Transverse colon (tissue), 4 donors: ENCODE data around the gene TUFM. TPM values are rescaled to one million over a fixed set of nuclear protein-coding genes. Genes with fewer than 3 reads are reported as not detected.

Source experiments
- DNase-seq: peaks from one replicate; pipeline ENCODE4 v3.0.0-alpha.2; 2019
- H3K27ac ChIP-seq, 4 donors: fragments of 200-600 bp; sonication (generic); 2 replicates each; pipeline ENCODE4 v1.5.1; 2016 to 2018; ENCODE audit warnings: inconsistent platforms in 4 of 4
- H3K27me3 ChIP-seq: fragments of 200-600 bp; sonication (generic); 2 replicates; pipeline ENCODE4 v1.5.1; 2017; ENCODE audit warnings: inconsistent platforms
- H3K36me3 ChIP-seq, 4 donors: fragments of 200-600 bp; sonication (generic); 2 replicates each; pipeline ENCODE4 v1.5.1; 2017 to 2019; ENCODE audit warnings: inconsistent platforms in 4 of 4
- H3K4me1 ChIP-seq, 4 donors: fragments of 200-600 bp; sonication (generic); 2 replicates each; pipeline ENCODE4 v1.5.1; 2017 to 2020; ENCODE audit warnings: inconsistent platforms in 4 of 4
- H3K4me3 ChIP-seq, 4 donors: fragments of 200-600 bp; sonication (generic); 1 replicate in 1 of 4; 2 replicates in 3 of 4; pipeline versions ENCODE4 v1.5.1 to v1.6.1; 2017 to 2019; ENCODE audit warnings: inconsistent platforms in 4 of 4
- H3K9me3 ChIP-seq, 2 donors: fragments of 200-600 bp; sonication (generic); 2 replicates each; pipeline ENCODE4 v1.5.1; 2017 to 2019; ENCODE audit warnings: inconsistent platforms in 2 of 2
- CTCF ChIP-seq, 5 experiments: fragments of 200-600 bp in 3 of 5; fragments of 450-650 bp in 2 of 5; sonication (generic) in 3 of 5; IDR thresholded peaks; 1 replicate in 2 of 5; 2 replicates in 3 of 5; pipeline ENCODE4 v1.5.1; 2016 to 2017; ENCODE audit warnings: antibody characterized with exemption in 5 of 5, inconsistent platforms in 3 of 5, mild to moderate bottlenecking in 2 of 5, moderate library complexity in 1 of 5
- EP300 ChIP-seq: sonication (generic); formaldehyde crosslinking; IDR thresholded peaks from one replicate; pipeline ENCODE4 v1.6.1; 2017; ENCODE audit warnings: antibody characterized with exemption, low read depth
- POLR2A ChIP-seq: fragments of 450-650 bp; IDR thresholded peaks from one replicate; pipeline ENCODE4 v1.6.1; 2016; ENCODE audit warnings: antibody characterized with exemption, mild to moderate bottlenecking, moderate library complexity
- POLR2AphosphoS5 ChIP-seq, 3 donors: sonication (generic); formaldehyde crosslinking; IDR thresholded peaks; one replicate each; pipeline ENCODE4 v1.6.1; 2016; ENCODE audit warnings: antibody characterized with exemption in 3 of 3
- WGBS, 2 donors: methylation state at CpG; one replicate each; pipeline ENCODE4 v1.1.5; 2018; ENCODE audit warnings: low coverage in 1 of 2; 5-methylcytosine and 5-hydroxymethylcytosine counted together
- in situ Hi-C, 4 donors: fragments of 200-750 bp; cut with MboI; loops; one replicate each; pipeline versions ENCODE4 v1.15.0 to v1.15.1; 2017; ENCODE audit warnings: low sequenced_read_pairs in 3 of 4, low pct_ligation_motif_present in 1 of 4, low pct_unique_long_range_greater_than_20kb in 1 of 4
- intact Hi-C: fragments of 100-400 bp; cut with DNase I; formaldehyde crosslinking; loops from one replicate; pipeline ENCODE4 v1.15.1; 2023; ENCODE audit warnings: low total_unique reads
- total RNA-seq, 4 donors: library from RNA; depleted of rRNA; stranded (reverse); fragments of >200 nt; gene quantifications; one replicate each; pipeline ENCODE4 v1.1.0, GENCODE V29; 2016

The TUFM gene
- total RNA-seq, 4 donors from 2014 or later: 126 to 190 (median 143) TPM

GRCh38 chr16:28859326-28859725, 13.2 kb upstream of the TUFM start:
- no peaks in the 10 kb centered on the region for H3K36me3 ChIP-seq
- no peak for DNase-seq
- no peak overlapping the region for H3K4me3 ChIP-seq
- 83 to 84% methylated on average over 4 of the region's 4 CpGs for WGBS, 2 donors
- TF ChIP-seq POLR2A (no peak), CTCF (IDR thresholded peaks at IDR 0.05) (no peak), POLR2AphosphoS5 (IDR thresholded peaks at IDR 0.05) (no peak), EP300 (no peak)
- in situ Hi-C loops (no loop called here), intact Hi-C loops (no loop called here)
- no peak overlapping the region for H3K27ac ChIP-seq
- H3K27me3 ChIP-seq: no peaks in the 10 kb centered on the region
- H3K9me3 ChIP-seq: no peaks in the 10 kb centered on the region
- peaks cover 0 to 8% (median 5%) of the 10 kb centered on the region in 4 donors for H3K4me1 ChIP-seq

GRCh38 chr16:28858421-28858820, 12.3 kb upstream of the TUFM start:
- in situ Hi-C loops (no loop called here), intact Hi-C loops (no loop called here)
- H3K9me3 ChIP-seq: no peaks in the 10 kb centered on the region
- H3K4me1 ChIP-seq: peaks cover 0 to 7% (median 5%) of the 10 kb centered on the region in 4 donors
- H3K36me3 ChIP-seq: no peaks in the 10 kb centered on the region
- DNase-seq: no peak
- no peaks in the 10 kb centered on the region for H3K27me3 ChIP-seq
- H3K27ac ChIP-seq: no peak overlapping the region
- no peak for TF ChIP-seq POLR2A
- no peak for TF ChIP-seq POLR2AphosphoS5 (IDR thresholded peaks at IDR 0.05)
- TF ChIP-seq EP300: no peak
- no peak overlapping the region for H3K4me3 ChIP-seq
- WGBS, 2 donors: 90 to 92% methylated on average over 8 of the region's 8 CpGs

GRCh38 chr16:28846933-28847273, 755 bp upstream of the TUFM start:
- intact Hi-C loops: no loop called here
- peak overlapping the region; percentile 87 to 92 (median 88) for H3K27ac ChIP-seq
- peaks cover 16 to 26% (median 20%) of the 10 kb centered on the region in 4 donors for H3K4me1 ChIP-seq
- no peaks in the 10 kb centered on the region for H3K9me3 ChIP-seq
- no peak for TF ChIP-seq POLR2AphosphoS5 (IDR thresholded peaks at IDR 0.05)
- no peak for TF ChIP-seq CTCF (IDR thresholded peaks at IDR 0.05)
- TF ChIP-seq POLR2A: no peak
- no peak for TF ChIP-seq EP300
- 7% methylated on average over 5 of the region's 5 CpGs; no CpG with 5 or more reads in 1 of the 2 donors for WGBS, 2 donors
- DNase-seq: no peak
- peaks cover 0 to 21% (median 6%) of the 10 kb centered on the region in 4 donors for H3K36me3 ChIP-seq
- in situ Hi-C loops: no loop called here
- peak overlapping the region; percentile 84 to 93 (median 89) for H3K4me3 ChIP-seq
- no peaks in the 10 kb centered on the region for H3K27me3 ChIP-seq

- Histone ChIP-seq H3K4me3 (peak overlapping the region; percentile 67 to 91 (median 86)), H3K36me3 (peaks cover 0 to 21% (median 6%) of the 10 kb centered on the region in 4 donors), H3K4me1 (peaks cover 16 to 26% (median 20%) of the 10 kb centered on the region in 4 donors), H3K9me3 (no peaks in the 10 kb centered on the region), H3K27me3 (no peaks in the 10 kb centered on the region), H3K27ac (peak overlapping the region; percentile 87 to 92 (median 88))
- no peak for TF ChIP-seq CTCF (IDR thresholded peaks at IDR 0.05)
- no peak for TF ChIP-seq POLR2A
- TF ChIP-seq EP300: no peak
- no peak for TF ChIP-seq POLR2AphosphoS5 (IDR thresholded peaks at IDR 0.05)
- in situ Hi-C loops (no loop called here), intact Hi-C loops (no loop called here)
- DNase-seq: no peak
- 0% methylated on average over 7 of the region's 16 CpGs; no CpG with 5 or more reads in 1 of the 2 donors for WGBS, 2 donors
Measured at GRCh38 chr16:28845761-28846079, 428 bp downstream of the TUFM start.

- H3K27me3 ChIP-seq: no peaks in the 10 kb centered on the region
- peak overlapping the region; percentile 87 to 92 (median 88) for H3K27ac ChIP-seq
- no peaks in the 10 kb centered on the region for H3K9me3 ChIP-seq
- 49% methylated on average over 10 of the region's 10 CpGs; no CpG with 5 or more reads in 1 of the 2 donors for WGBS, 2 donors
- DNase-seq: peak; percentile 64
- no peak for TF ChIP-seq EP300
- TF ChIP-seq CTCF (IDR thresholded peaks at IDR 0.05): no peak
- no peak for TF ChIP-seq POLR2A
- TF ChIP-seq POLR2AphosphoS5 (IDR thresholded peaks at IDR 0.05): peak in 1 of 3 donors; percentile 47
- in situ Hi-C loops: no loop called here
- intact Hi-C loops: no loop called here
- peak overlapping the region; percentile 67 to 91 (median 86) for H3K4me3 ChIP-seq
- H3K36me3 ChIP-seq: peaks cover 0 to 21% (median 6%) of the 10 kb centered on the region in 4 donors
- peaks cover 16 to 26% (median 20%) of the 10 kb centered on the region in 4 donors for H3K4me1 ChIP-seq
Measured at GRCh38 chr16:28845293-28845692, 855 bp downstream of the TUFM start.
